H9 (cell line): ENCODE measurements around the gene NFKB2. TPM values are rescaled to one million over a fixed set of nuclear protein-coding genes. Genes with fewer than 3 reads are reported as not detected.

Experiments used
- DNase-seq: peaks from one replicate; pipeline ENCODE4 v3.0.0-alpha.2; 2017
- H2AFZ ChIP-seq: one replicate; pipeline ENCODE4 v1.6.1; 2013; ENCODE audit warnings: mild to moderate bottlenecking, low read length, control low read depth, moderate library complexity
- H2AK5ac ChIP-seq: 2 replicates; pipeline ENCODE4 v1.6.1; 2013; ENCODE audit warnings: low read length, control low read depth, mixed read lengths; ENCODE audit not compliant: insufficient read length
- H2BK120ac ChIP-seq: one replicate; pipeline ENCODE4 v1.6.1; 2013; ENCODE audit warnings: low read depth, mild to moderate bottlenecking, low read length, control low read depth, inconsistent platforms; ENCODE audit not compliant: poor library complexity, severe bottlenecking
- H2BK12ac ChIP-seq: 2 replicates; pipeline ENCODE4 v1.6.1; 2013; ENCODE audit warnings: low read length, control low read depth, mixed read lengths, low read depth; ENCODE audit not compliant: insufficient read length
- H2BK15ac ChIP-seq: 2 replicates; pipeline ENCODE4 v1.6.1; 2013; ENCODE audit warnings: low read depth, low read length, control low read depth
- H2BK20ac ChIP-seq: one replicate; pipeline ENCODE4 v1.6.1; 2013; ENCODE audit warnings: low read depth, mild to moderate bottlenecking, low read length, control low read depth, inconsistent platforms; ENCODE audit not compliant: poor library complexity, severe bottlenecking
- H2BK5ac ChIP-seq: 2 replicates; pipeline ENCODE4 v1.6.1; 2013; ENCODE audit warnings: low read length, control low read depth, mixed read lengths; ENCODE audit not compliant: insufficient read length
- H3K14ac ChIP-seq: 2 replicates; pipeline ENCODE4 v1.6.1; 2013; ENCODE audit warnings: low read length, control low read depth; ENCODE audit not compliant: insufficient read depth
- H3K18ac ChIP-seq: 2 replicates; pipeline ENCODE4 v1.6.1; 2013; ENCODE audit warnings: low read depth, mild to moderate bottlenecking, mixed read lengths, low read length, control low read depth; ENCODE audit not compliant: insufficient read length
- H3K23ac ChIP-seq: 2 replicates; pipeline ENCODE4 v1.6.1; 2013; ENCODE audit warnings: low read length, control low read depth, mixed read lengths, low read depth; ENCODE audit not compliant: insufficient read length
- H3K23me2 ChIP-seq: 2 replicates; pipeline ENCODE4 v1.6.1; 2013; ENCODE audit warnings: low read depth, mild to moderate bottlenecking, mixed read lengths, low read length, control low read depth; ENCODE audit not compliant: insufficient read length, poor library complexity, severe bottlenecking
- H3K27ac ChIP-seq: 2 replicates; pipeline ENCODE4 v1.5.1; 2013; ENCODE audit warnings: low read length, control low read depth, mixed read lengths, low read depth; ENCODE audit not compliant: insufficient read length
- H3K27me3 ChIP-seq: 2 replicates; pipeline ENCODE4 v1.6.1; 2013; ENCODE audit warnings: low read length, control low read depth, inconsistent platforms; ENCODE audit not compliant: insufficient read depth
- H3K4ac ChIP-seq: 2 replicates; pipeline ENCODE4 v1.6.1; 2013; ENCODE audit warnings: low read depth, mild to moderate bottlenecking, control low read depth, inconsistent platforms, low read length, moderate library complexity
- H3K4me1 ChIP-seq: 2 replicates; pipeline ENCODE4 v1.6.1; 2013; ENCODE audit warnings: low read length, control low read depth, inconsistent platforms; ENCODE audit not compliant: insufficient read depth
- H3K4me2 ChIP-seq: 2 replicates; pipeline ENCODE4 v1.6.1; 2013; ENCODE audit warnings: low read length, control low read depth, mixed read lengths; ENCODE audit not compliant: insufficient read length, insufficient read depth
- H3K56ac ChIP-seq: 2 replicates; pipeline ENCODE4 v1.6.1; 2013; ENCODE audit warnings: low read depth, mild to moderate bottlenecking, mixed read lengths, low read length, control low read depth; ENCODE audit not compliant: insufficient read length
- H3K79me1 ChIP-seq: 2 replicates; pipeline ENCODE4 v1.6.1; 2013; ENCODE audit warnings: low read depth, mild to moderate bottlenecking, moderate library complexity, low read length, control low read depth, inconsistent platforms; ENCODE audit not compliant: insufficient read depth, poor library complexity, severe bottlenecking
- H3K79me2 ChIP-seq: 2 replicates; pipeline ENCODE4 v1.6.1; 2013; ENCODE audit warnings: low read length, control low read depth, inconsistent platforms; ENCODE audit not compliant: insufficient read depth
- H3K9ac ChIP-seq: 2 replicates; pipeline ENCODE4 v1.6.1; 2013; ENCODE audit warnings: low read length, control low read depth, mixed read lengths; ENCODE audit not compliant: insufficient read length; ENCODE audit errors: extremely low read depth
- H3K9me3 ChIP-seq: one replicate; pipeline ENCODE4 v1.6.1; 2013; ENCODE audit warnings: low read depth, low read length, inconsistent platforms; ENCODE audit not compliant: control insufficient read depth
- H3T11ph ChIP-seq: one replicate; pipeline ENCODE4 v1.6.1; 2013; ENCODE audit warnings: mild to moderate bottlenecking, low read length, control low read depth, inconsistent platforms
- H4K20me1 ChIP-seq: one replicate; pipeline ENCODE4 v1.6.1; 2013; ENCODE audit not compliant: control insufficient read depth, insufficient read length, insufficient read depth
- H4K5ac ChIP-seq: 2 replicates; pipeline ENCODE4 v1.6.1; 2013; ENCODE audit warnings: low read depth, mild to moderate bottlenecking, mixed read lengths, low read length, control low read depth; ENCODE audit not compliant: insufficient read length
- H4K8ac ChIP-seq: replicated peaks from 2 replicates; pipeline ENCODE4 v1.6.1; 2013; ENCODE audit warnings: low read length, control low read depth, mixed read lengths, low read depth; ENCODE audit not compliant: insufficient read length
- H4K91ac ChIP-seq: 2 replicates; pipeline ENCODE4 v1.6.1; 2013; ENCODE audit warnings: low read depth, mild to moderate bottlenecking, moderate library complexity, mixed read lengths, low read length, control low read depth; ENCODE audit not compliant: insufficient read length
- H3K27ac Mint-ChIP-seq, 3 experiments: 2 replicates in 2 of 3; 3 replicates in 1 of 3; pipeline ENCODE4 v1.8.0; 2020 to 2021; ENCODE audit warnings: mixed read lengths in 3 of 3, mild to moderate bottlenecking in 1 of 3, moderate library complexity in 1 of 3
- H3K27me3 Mint-ChIP-seq: 2 replicates; pipeline ENCODE4 v1.8.0; 2021; ENCODE audit warnings: low read depth, mild to moderate bottlenecking, moderate library complexity, mixed read lengths
- H3K36me3 Mint-ChIP-seq, 3 experiments: 2 replicates in 2 of 3; 3 replicates in 1 of 3; pipeline ENCODE4 v1.8.0; 2020 to 2021; ENCODE audit warnings: low read depth in 3 of 3, mixed read lengths in 3 of 3; ENCODE audit not compliant: insufficient read depth in 1 of 3
- H3K4me1 Mint-ChIP-seq, 2 experiments: 2 replicates each; pipeline ENCODE4 v1.8.0; 2020; ENCODE audit warnings: mixed read lengths in 2 of 2
- H3K4me3 Mint-ChIP-seq, 2 experiments: 2 replicates in 1 of 2; 3 replicates in 1 of 2; pipeline ENCODE4 v1.8.0; 2020 to 2021; ENCODE audit warnings: mild to moderate bottlenecking in 2 of 2, mixed read lengths in 2 of 2, moderate library complexity in 1 of 2
- H3K9me3 Mint-ChIP-seq, 2 experiments: 2 replicates in 1 of 2; 3 replicates in 1 of 2; pipeline ENCODE4 v1.8.0; 2020; ENCODE audit warnings: mild to moderate bottlenecking in 2 of 2, mixed read lengths in 2 of 2, moderate library complexity in 1 of 2
- WGBS: extraction: QIAGEN DNeasy Blood & Tissue Kit; methylation state at CpG from one replicate; pipeline ENCODE4 v1.1.7; 2013; ENCODE audit warnings: missing lambda C conversion rate, low lambda C conversion rate, mixed read lengths; ENCODE audit not compliant: insufficient read length; ENCODE audit errors: extremely low coverage; 5-methylcytosine and 5-hydroxymethylcytosine counted together
- total RNA-seq: library from RNA; stranded (reverse); gene quantifications from 2 replicates; pipeline ENCODE4 v1.2.1, GENCODE V29; 2021
- TF ChIP-seq, protein P1 (sequence below): fragments of 200-600 bp; sonication (generic); conservative IDR thresholded peaks from 3 replicates; pipeline ENCODE4 v1.8.0; 2021; ENCODE audit warnings: antibody characterized with exemption, mild to moderate bottlenecking

Gene NFKB2
- total RNA-seq, 1 experiment from 2014 or later, result 23.7 TPM

- Histone ChIP-seq H4K5ac (no peak overlapping the region), H3K18ac (no peak overlapping the region), H3T11ph (no peak overlapping the region), H3K27me3 (no peaks in the 10 kb centered on the region), H2BK12ac (no peak overlapping the region), H3K23ac (no peak overlapping the region), H3K14ac (no peak overlapping the region), H3K4me2 (no peak overlapping the region), H3K79me1 (no peaks in the 10 kb centered on the region), H3K4me1 (no peaks in the 10 kb centered on the region; the same call in 1 of the 2 replicates), H2AK5ac (no peak overlapping the region), H3K9me3 (no peaks in the 10 kb centered on the region), H2BK5ac (no peak overlapping the region), H2AFZ (no peak overlapping the region), H3K27ac (no peak overlapping the region), H3K56ac (no peak overlapping the region), H2BK15ac (no peak overlapping the region), H3K4ac (no peak overlapping the region), H3K23me2 (peaks cover 31% of the 10 kb centered on the region), H3K9ac (no peak overlapping the region), H2BK20ac (no peak overlapping the region), H2BK120ac (no peak overlapping the region), H4K8ac (no peak overlapping the region), H4K20me1 (no peaks in the 10 kb centered on the region), H4K91ac (no peak overlapping the region), H3K79me2 (no peaks in the 10 kb centered on the region)
- Mint-ChIP-seq H3K4me3 (peak overlapping the region in 1 of 2 experiments; percentile 54; a peak in 2 of 5 replicates), H3K27ac (no peak overlapping the region), H3K9me3 (no peaks in the 10 kb centered on the region), H3K36me3 (peaks cover 6 to 17% (median 16%) of the 10 kb centered on the region in 3 experiments; a peak in 5 of 7 replicates), H3K4me1 (peaks cover 10 to 17% of the 10 kb centered on the region in 2 experiments), H3K27me3 (peaks cover 11% of the 10 kb centered on the region)
- TF ChIP-seq, protein P1, sequence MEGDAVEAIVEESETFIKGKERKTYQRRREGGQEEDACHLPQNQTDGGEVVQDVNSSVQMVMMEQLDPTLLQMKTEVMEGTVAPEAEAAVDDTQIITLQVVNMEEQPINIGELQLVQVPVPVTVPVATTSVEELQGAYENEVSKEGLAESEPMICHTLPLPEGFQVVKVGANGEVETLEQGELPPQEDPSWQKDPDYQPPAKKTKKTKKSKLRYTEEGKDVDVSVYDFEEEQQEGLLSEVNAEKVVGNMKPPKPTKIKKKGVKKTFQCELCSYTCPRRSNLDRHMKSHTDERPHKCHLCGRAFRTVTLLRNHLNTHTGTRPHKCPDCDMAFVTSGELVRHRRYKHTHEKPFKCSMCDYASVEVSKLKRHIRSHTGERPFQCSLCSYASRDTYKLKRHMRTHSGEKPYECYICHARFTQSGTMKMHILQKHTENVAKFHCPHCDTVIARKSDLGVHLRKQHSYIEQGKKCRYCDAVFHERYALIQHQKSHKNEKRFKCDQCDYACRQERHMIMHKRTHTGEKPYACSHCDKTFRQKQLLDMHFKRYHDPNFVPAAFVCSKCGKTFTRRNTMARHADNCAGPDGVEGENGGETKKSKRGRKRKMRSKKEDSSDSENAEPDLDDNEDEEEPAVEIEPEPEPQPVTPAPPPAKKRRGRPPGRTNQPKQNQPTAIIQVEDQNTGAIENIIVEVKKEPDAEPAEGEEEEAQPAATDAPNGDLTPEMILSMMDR, result no peak
- WGBS, result no CpG with 5 or more reads among the region's 13 CpGs
- no peak for DNase-seq
These were observed 28.0 kb downstream of the NFKB2 start for GRCh38 chr10:102423372-102423968.
